Spleen (tissue), 7 donors: ENCODE data around the gene PDE6A.

Source experiments
- CTCF ChIP-seq, 11 experiments: fragments of 200-600 bp in 7 of 11; fragments of 450-650 bp in 4 of 11; sonication (generic) in 4 of 11; IDR thresholded peaks in 8 of 11; conservative IDR thresholded peaks in 3 of 11; 1 replicate in 7 of 11; 2 replicates in 4 of 11; pipeline versions ENCODE4 v1.4.0 to v1.8.0; 2016 to 2021; ENCODE audit warnings: antibody characterized with exemption in 11 of 11, inconsistent platforms in 4 of 11, mild to moderate bottlenecking in 1 of 11
- POLR2A ChIP-seq, 3 donors: fragments of 450-650 bp; IDR thresholded peaks; one replicate each; pipeline ENCODE4 v1.5.1; 2017; ENCODE audit warnings: antibody characterized with exemption in 3 of 3, mild to moderate bottlenecking in 1 of 3
- donor health status: DM: no; HTN: no; CAD: no; lungs with moderate emphysema.
- donor health status: DM: no; HTN: no; CAD: no.
- donor health status: DM: no; HTN: no; CAD: no.

GRCh38 chr5:149948993-149949392 lies 4.4 kb upstream of the PDE6A start:
- TF ChIP-seq CTCF (IDR thresholded peaks at IDR 0.05 in 8 of 11, conservative IDR thresholded peaks at IDR 0.05 in 3 of 11) (no peak), POLR2A (IDR thresholded peaks at IDR 0.05) (no peak)
